ENCODE results near the gene CD46. TPM values are rescaled to one million over a fixed set of nuclear protein-coding genes. Genes with fewer than 3 reads are reported as not detected.

The CD46 gene
- total and polyA plus RNA-seq, 10 donors, result 63.4 to 218 (median 185) TPM

DNA sequence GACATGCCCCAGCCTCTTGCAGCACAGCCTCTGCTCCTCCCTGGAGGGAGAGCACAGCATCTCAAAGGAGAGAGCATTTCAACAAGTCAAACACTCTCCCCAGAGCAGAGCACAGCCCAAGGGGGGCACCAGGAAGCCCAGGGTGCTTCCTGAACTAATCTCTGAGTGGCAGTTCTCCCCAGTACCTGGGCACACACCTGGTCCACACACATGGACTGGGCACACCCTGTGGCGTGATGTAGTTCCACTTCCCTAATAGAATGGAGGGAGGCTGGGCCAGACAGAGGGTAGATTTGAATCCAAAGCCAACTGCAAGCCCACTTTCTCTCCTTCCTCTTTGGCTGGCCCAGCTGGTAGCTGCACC is 55.5 kb downstream of the CD46 start:
- Histone ChIP-seq H3K4me3 (peak overlapping the region in 1 of 8 donors; percentile 3), H3K9me3 (no peaks in the 10 kb centered on the region), H3K27ac (peak overlapping the region; percentile 24 to 82 (median 68)), H3K27me3 (replicated peaks in 1 of 7) (no peaks in the 10 kb centered on the region), H3K36me3 (peaks cover 0 to 100% (median 91%) of the 10 kb centered on the region in 6 donors), H3K4me1 (peaks cover 37 to 96% (median 77%) of the 10 kb centered on the region in 6 donors)
- TF ChIP-seq, protein P1, sequence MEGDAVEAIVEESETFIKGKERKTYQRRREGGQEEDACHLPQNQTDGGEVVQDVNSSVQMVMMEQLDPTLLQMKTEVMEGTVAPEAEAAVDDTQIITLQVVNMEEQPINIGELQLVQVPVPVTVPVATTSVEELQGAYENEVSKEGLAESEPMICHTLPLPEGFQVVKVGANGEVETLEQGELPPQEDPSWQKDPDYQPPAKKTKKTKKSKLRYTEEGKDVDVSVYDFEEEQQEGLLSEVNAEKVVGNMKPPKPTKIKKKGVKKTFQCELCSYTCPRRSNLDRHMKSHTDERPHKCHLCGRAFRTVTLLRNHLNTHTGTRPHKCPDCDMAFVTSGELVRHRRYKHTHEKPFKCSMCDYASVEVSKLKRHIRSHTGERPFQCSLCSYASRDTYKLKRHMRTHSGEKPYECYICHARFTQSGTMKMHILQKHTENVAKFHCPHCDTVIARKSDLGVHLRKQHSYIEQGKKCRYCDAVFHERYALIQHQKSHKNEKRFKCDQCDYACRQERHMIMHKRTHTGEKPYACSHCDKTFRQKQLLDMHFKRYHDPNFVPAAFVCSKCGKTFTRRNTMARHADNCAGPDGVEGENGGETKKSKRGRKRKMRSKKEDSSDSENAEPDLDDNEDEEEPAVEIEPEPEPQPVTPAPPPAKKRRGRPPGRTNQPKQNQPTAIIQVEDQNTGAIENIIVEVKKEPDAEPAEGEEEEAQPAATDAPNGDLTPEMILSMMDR (IDR thresholded peaks at IDR 0.05 in 8 of 11, conservative IDR thresholded peaks at IDR 0.05 in 3 of 11), result no peak
- no peak for TF ChIP-seq POLR2A (IDR thresholded peaks at IDR 0.05)
- TF ChIP-seq POLR2AphosphoS5 (IDR thresholded peaks at IDR 0.05), result no peak
- intact Hi-C loops (cut with DNase I; ENCODE audit: low total_unique reads), result no loop called here
- no peak for DNase-seq
- WGBS, 5 donors, result 26 to 77% (median 44%) methylated on average over 1 of the region's 1 CpG

DNA sequence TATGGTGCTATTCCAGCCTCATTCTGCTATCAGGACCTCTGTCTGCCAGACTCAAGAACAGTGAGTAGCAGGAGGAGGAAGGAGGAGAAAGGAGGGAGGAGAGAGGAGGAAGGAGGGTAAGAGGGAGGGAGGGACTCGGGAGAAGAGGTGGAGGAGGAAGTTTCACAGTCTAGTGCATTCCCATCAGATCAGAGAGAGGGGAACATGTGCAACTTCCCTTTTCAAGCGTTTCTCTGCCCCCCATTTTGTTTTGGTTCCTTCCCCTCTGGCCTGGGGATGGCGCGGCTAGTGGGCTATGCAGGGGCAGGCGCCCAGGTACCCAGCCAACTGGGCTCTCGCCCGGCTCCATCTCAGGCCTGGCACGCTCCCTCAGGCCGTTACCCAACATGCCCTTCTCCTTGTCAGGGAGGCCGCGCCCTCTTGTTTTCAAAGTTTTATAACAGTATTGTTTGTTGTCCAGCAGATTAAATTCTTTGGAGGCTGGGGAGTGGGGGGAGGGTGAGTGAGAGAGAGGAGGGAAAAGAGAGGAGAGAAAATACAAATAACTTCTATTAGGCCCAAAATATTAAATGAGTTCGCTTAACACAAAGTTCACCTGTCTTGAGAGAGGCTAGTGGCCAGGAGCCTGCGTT is 56.0 kb downstream of the CD46 start:
- Histone ChIP-seq H3K4me3 (peak overlapping the region in 1 of 8 donors; percentile 3), H3K9me3 (no peaks in the 10 kb centered on the region), H3K27me3 (replicated peaks in 1 of 7) (no peaks in the 10 kb centered on the region), H3K27ac (peak overlapping the region; percentile 24 to 82 (median 68)), H3K36me3 (peaks cover 0 to 100% (median 91%) of the 10 kb centered on the region in 6 donors), H3K4me1 (peaks cover 39 to 97% (median 82%) of the 10 kb centered on the region in 6 donors)
- WGBS, 5 donors, result 58 to 72% (median 68%) methylated on average over 13 of the region's 13 CpGs
- no peak for DNase-seq
- TF ChIP-seq POLR2A (IDR thresholded peaks at IDR 0.05) (no peak), POLR2AphosphoS5 (IDR thresholded peaks at IDR 0.05) (peak in 2 of 3 donors; percentile 68 to 73)
- intact Hi-C loops (cut with DNase I; ENCODE audit: low total_unique reads), result no loop called here

DNA sequence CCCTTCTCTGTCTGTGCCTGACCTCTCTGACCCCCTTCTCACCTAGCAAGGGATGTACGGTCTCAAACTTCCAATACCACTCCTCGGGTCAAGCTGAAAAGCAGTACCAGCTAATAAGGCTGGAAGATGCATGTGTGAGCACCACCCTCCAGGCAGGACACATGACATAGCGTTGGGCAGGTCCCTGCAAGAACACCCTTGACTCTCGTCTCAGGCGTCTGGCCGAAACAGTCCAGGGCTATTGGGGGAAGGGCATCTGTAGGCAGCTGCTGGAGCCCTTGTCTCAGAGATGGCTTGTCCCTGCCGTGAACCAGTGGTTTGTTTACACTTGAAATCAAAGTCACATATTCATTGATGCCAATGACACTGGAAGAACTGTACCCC is 56.5 kb downstream of the CD46 start:
- DNase-seq, result no peak
- no peaks in the 10 kb centered on the region for H3K27me3 ChIP-seq (replicated peaks in 1 of 7)
- intact Hi-C loops (cut with DNase I; ENCODE audit: low total_unique reads), result no loop called here
- peaks cover 0 to 100% (median 90%) of the 10 kb centered on the region in 6 donors for H3K36me3 ChIP-seq
- no peaks in the 10 kb centered on the region for H3K9me3 ChIP-seq
- TF ChIP-seq POLR2AphosphoS5 (IDR thresholded peaks at IDR 0.05) (no peak), POLR2A (IDR thresholded peaks at IDR 0.05) (no peak)
- TF ChIP-seq, protein P1 (IDR thresholded peaks at IDR 0.05 in 8 of 11, conservative IDR thresholded peaks at IDR 0.05 in 3 of 11), result no peak
- peaks cover 44 to 99% (median 87%) of the 10 kb centered on the region in 6 donors for H3K4me1 ChIP-seq
- peak overlapping the region in 5 of 8 donors; percentile 39 to 82 (median 77) for H3K27ac ChIP-seq
- peak overlapping the region in 1 of 8 donors; percentile 3 for H3K4me3 ChIP-seq
- 77 to 89% (median 84%) methylated on average over 7 of the region's 7 CpGs for WGBS, 5 donors

DNA sequence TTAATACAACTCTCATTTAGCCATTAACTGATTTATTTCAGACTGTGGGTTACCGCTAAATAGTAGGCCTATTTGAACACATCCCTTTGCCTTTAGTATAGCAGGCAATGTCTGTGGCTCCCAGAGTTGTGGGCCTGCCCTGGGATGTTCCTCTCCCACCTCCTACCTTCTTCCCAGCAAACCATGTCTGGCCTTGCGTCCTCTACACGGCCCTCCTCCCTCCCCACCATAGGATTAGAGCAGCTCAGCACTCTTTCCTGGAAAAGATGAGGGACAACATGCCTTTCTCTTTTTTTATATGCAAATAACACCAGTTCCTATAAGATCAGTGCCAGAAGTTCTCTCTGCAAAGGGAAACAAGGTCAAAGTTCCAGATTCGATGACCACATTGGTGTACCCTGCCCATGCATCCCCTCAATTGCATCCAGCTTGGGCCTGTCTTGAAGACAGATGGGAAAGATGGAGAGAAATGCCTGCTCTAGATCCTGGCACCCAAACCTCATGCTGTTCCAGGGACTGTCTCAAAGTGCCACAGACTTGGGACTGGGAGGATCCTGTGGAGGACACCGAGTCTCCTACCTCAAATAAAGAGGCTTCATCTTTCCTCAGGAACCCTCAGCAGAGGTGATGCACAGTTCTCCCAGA is 57.2 kb downstream of the CD46 start:
- no peak for DNase-seq
- no peak overlapping the region for H3K4me3 ChIP-seq

More for the DNA sequence above, 57.2 kb downstream of the CD46 start:
- H3K27me3 ChIP-seq (replicated peaks in 1 of 7), result no peaks in the 10 kb centered on the region
- peaks cover 51 to 100% (median 94%) of the 10 kb centered on the region in 6 donors for H3K4me1 ChIP-seq
- TF ChIP-seq POLR2AphosphoS5 (IDR thresholded peaks at IDR 0.05), result peak in 2 of 3 donors; percentile 5 to 43
- no peak for TF ChIP-seq POLR2A (IDR thresholded peaks at IDR 0.05)
- TF ChIP-seq, protein P1 (IDR thresholded peaks at IDR 0.05 in 8 of 11, conservative IDR thresholded peaks at IDR 0.05 in 3 of 11), result no peak
- peak overlapping the region in 3 of 8 donors; percentile 77 to 82 (median 80) for H3K27ac ChIP-seq
- H3K36me3 ChIP-seq, result peaks cover 0 to 100% (median 90%) of the 10 kb centered on the region in 6 donors
- H3K9me3 ChIP-seq, result no peaks in the 10 kb centered on the region
- 79 to 85% (median 84%) methylated on average over 5 of the region's 5 CpGs for WGBS, 5 donors
- intact Hi-C loops (cut with DNase I; ENCODE audit: low total_unique reads), result no loop called here
